GM12872 (cell line): ENCODE results near the gene PAQR4.

Source experiments
- CTCF ChIP-seq: IDR thresholded peaks from 3 replicates; pipeline ENCODE4 v1.5.1; 2011; ENCODE audit warnings: low read depth, mild to moderate bottlenecking, low read length, moderate library complexity; ENCODE audit not compliant: insufficient read depth

The PAQR4 gene

GRCh38 chr16:2955779-2956578 lies 13.2 kb upstream of the PAQR4 start:
- no peak for TF ChIP-seq CTCF

GRCh38 chr16:2956579-2956956 lies 12.6 kb upstream of the PAQR4 start:
- no peak for TF ChIP-seq CTCF

GRCh38 chr16:2959206-2959605 lies 9.9 kb upstream of the PAQR4 start:
- TF ChIP-seq CTCF, result no peak

GRCh38 chr16:2960183-2961010 lies 8.8 kb upstream of the PAQR4 start:
- TF ChIP-seq CTCF, result no peak

GRCh38 chr16:2962334-2963073 lies 6.6 kb upstream of the PAQR4 start:
- TF ChIP-seq CTCF, result no peak

GRCh38 chr16:2963074-2963722 lies 6.0 kb upstream of the PAQR4 start:
- no peak for TF ChIP-seq CTCF
